Natural killer cell (primary cell): Measurements from ENCODE around the gene LEMD3. TPM values are rescaled to one million over a fixed set of nuclear protein-coding genes. Genes with fewer than 3 reads are reported as not detected.

Experiments
- ATAC-seq, 3 donors: fragments of 150-1000 bp in 2 of 3; fragments of 200-7000 bp in 1 of 3; cut with Tn5 transposase; 1 replicate in 1 of 3; 2 replicates in 2 of 3; pipeline ENCODE4 v1.10.0; 2021; ENCODE audit warnings: mild to moderate bottlenecking in 2 of 3, moderate library complexity in 2 of 3
- DNase-seq, 2 donors: peaks; one replicate each; pipeline versions ENCODE4 v3.0.0 to v3.0.0-alpha.2; 2013 to 2021; ENCODE audit warnings: mixed read lengths in 1 of 2
- H3K27ac ChIP-seq: one replicate; pipeline ENCODE4 v1.5.1; 2013; ENCODE audit warnings: mild to moderate bottlenecking, low read length
- H3K27me3 ChIP-seq: one replicate; pipeline ENCODE4 v1.6.1; 2013; ENCODE audit warnings: low read length; ENCODE audit not compliant: control insufficient read depth, insufficient read depth
- H3K36me3 ChIP-seq: one replicate; pipeline ENCODE4 v1.6.1; 2013; ENCODE audit warnings: low read length; ENCODE audit not compliant: control insufficient read depth, insufficient read depth
- H3K4me1 ChIP-seq: one replicate; pipeline ENCODE4 v1.6.1; 2013; ENCODE audit warnings: low read length; ENCODE audit not compliant: control insufficient read depth, insufficient read depth
- H3K4me3 ChIP-seq: one replicate; pipeline ENCODE4 v1.5.1; 2013; ENCODE audit warnings: low read length
- H3K9me3 ChIP-seq: one replicate; pipeline ENCODE4 v1.6.1; 2013; ENCODE audit warnings: low read length; ENCODE audit not compliant: control insufficient read depth, insufficient read depth
- H3K27ac Mint-ChIP-seq, 2 donors: one replicate each; pipeline ENCODE4 v1.8.0; 2022; ENCODE audit warnings: mild to moderate bottlenecking in 2 of 2, mixed read lengths in 2 of 2, moderate library complexity in 1 of 2
- H3K27me3 Mint-ChIP-seq, 2 donors: one replicate each; pipeline ENCODE4 v1.8.0; 2022; ENCODE audit warnings: low read depth in 2 of 2, mixed read lengths in 2 of 2
- H3K36me3 Mint-ChIP-seq: one replicate; pipeline ENCODE4 v1.8.0; 2022; ENCODE audit warnings: mixed read lengths
- H3K4me1 Mint-ChIP-seq, 2 donors: one replicate each; pipeline ENCODE4 v1.8.0; 2022; ENCODE audit warnings: mixed read lengths in 2 of 2
- H3K4me3 Mint-ChIP-seq: one replicate; pipeline ENCODE4 v1.8.0; 2022; ENCODE audit warnings: mild to moderate bottlenecking, moderate library complexity, mixed read lengths
- H3K9me3 Mint-ChIP-seq, 2 donors: one replicate each; pipeline ENCODE4 v1.8.0; 2022; ENCODE audit warnings: mixed read lengths in 2 of 2
- CTCF ChIP-seq: fragments of 200-600 bp; IDR thresholded peaks from one replicate; pipeline ENCODE4 v1.8.0; 2022; ENCODE audit warnings: antibody characterized with exemption
- WGBS: methylation state at CpG from one replicate; pipeline ENCODE4 v1.1.7; 2013; ENCODE audit warnings: missing lambda C conversion rate; ENCODE audit not compliant: insufficient coverage; 5-methylcytosine and 5-hydroxymethylcytosine counted together
- intact Hi-C: fragments of 100-400 bp; cut with micrococcal nuclease; formaldehyde crosslinking; loops from one replicate; pipeline ENCODE4 v1.14.2; 2022
- total RNA-seq, 4 donors: library from RNA; stranded (reverse); fragments of 120-200 nt in 1 of 4; gene quantifications; one replicate each; pipeline versions ENCODE4 v1.2.3 to v1.2.4, GENCODE V29; 2013 to 2022

Gene LEMD3
- total RNA-seq, 3 donors from 2014 or later (not counting 1 experiment from before 2014, with no cell fraction given): 67.3 to 76.2 (median 71.1) TPM

- Mint-ChIP-seq H3K9me3 (no peaks in the 10 kb centered on the region), H3K27ac (peak overlapping the region in 1 of 2 donors; percentile 41), H3K27me3 (peaks cover 23 to 26% of the 10 kb centered on the region in 2 donors), H3K4me3 (no peak overlapping the region), H3K36me3 (no peaks in the 10 kb centered on the region), H3K4me1 (peaks cover 9 to 10% of the 10 kb centered on the region in 2 donors)
- intact Hi-C loops: no loop called here
- ATAC-seq (no peak), DNase-seq (no peak)
- no peak for TF ChIP-seq CTCF
- WGBS: 69% methylated on average over 3 of the region's 3 CpGs
- Histone ChIP-seq H3K36me3 (no peaks in the 10 kb centered on the region), H3K4me1 (peaks cover 9% of the 10 kb centered on the region), H3K27me3 (no peaks in the 10 kb centered on the region), H3K9me3 (no peaks in the 10 kb centered on the region), H3K27ac (peak overlapping the region; percentile 8), H3K4me3 (no peak overlapping the region)
Measured at GRCh38 chr12:65155784-65156183, 13.6 kb upstream of the LEMD3 start.

DNA sequence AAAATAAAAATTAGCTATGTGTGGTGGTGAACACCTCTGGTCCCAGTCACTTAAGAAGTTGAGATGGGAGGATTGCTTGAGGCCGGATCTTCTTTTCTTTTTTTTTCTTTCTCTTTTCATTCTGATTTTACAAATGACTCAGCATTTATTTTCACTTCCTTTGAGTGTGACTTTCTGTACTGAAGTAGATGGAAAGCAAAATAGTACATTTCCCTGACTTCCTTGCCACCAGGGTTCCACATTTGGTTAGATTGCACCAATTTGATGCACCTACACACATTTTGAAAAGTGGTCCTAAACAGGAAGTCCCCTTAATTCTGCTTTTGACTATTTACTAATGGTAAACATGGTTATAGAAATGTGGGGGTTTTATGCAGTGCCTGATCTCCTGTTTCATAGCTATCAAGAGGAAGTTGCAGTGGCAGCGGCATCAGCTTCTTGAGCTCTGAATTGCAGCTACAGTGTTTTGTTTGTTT is 13.0 kb upstream of the LEMD3 start:
- H3K4me3 ChIP-seq: no peak overlapping the region
- peaks cover 9% of the 10 kb centered on the region for H3K4me1 ChIP-seq
- H3K9me3 ChIP-seq: no peaks in the 10 kb centered on the region
- H3K27me3 Mint-ChIP-seq: peaks cover 22 to 24% of the 10 kb centered on the region in 2 donors
- peak in 1 of 2 donors; percentile 29 for DNase-seq
- TF ChIP-seq CTCF: no peak
- peak overlapping the region; percentile 8 for H3K27ac ChIP-seq
- no peaks in the 10 kb centered on the region for H3K36me3 ChIP-seq
- WGBS: 5% methylated on average over 1 of the region's 2 CpGs
- peak overlapping the region; percentile 2 for H3K4me3 Mint-ChIP-seq
- H3K27me3 ChIP-seq: no peaks in the 10 kb centered on the region
- H3K36me3 Mint-ChIP-seq: no peaks in the 10 kb centered on the region
- no peaks in the 10 kb centered on the region for H3K9me3 Mint-ChIP-seq
- H3K27ac Mint-ChIP-seq: peak overlapping the region; percentile 41 to 52
- H3K4me1 Mint-ChIP-seq: peaks cover 9 to 10% of the 10 kb centered on the region in 2 donors
- intact Hi-C loops: no loop called here
- ATAC-seq: peak; percentile 57 to 81 (median 67)

DNA sequence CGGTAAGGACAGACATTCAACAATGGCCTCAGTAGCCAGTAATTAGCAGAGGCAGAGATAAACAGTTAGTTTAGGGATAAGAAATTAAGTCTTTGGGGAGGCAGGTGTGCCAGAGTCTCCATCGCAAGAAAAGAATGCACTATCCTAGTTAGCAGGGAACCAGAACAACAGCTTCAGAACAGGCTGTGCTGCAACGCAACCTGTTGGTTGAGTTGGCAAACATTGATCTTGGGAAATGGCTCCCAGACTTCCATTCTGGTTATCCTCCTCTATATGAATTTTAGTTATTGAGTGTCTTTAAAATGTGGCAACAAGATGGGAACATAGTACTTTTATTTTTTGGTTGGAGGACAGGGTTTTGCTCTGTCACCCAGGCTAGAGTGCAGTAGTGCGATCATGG is 12.3 kb upstream of the LEMD3 start:
- Mint-ChIP-seq H3K27me3 (peaks cover 18 to 19% of the 10 kb centered on the region in 2 donors), H3K4me1 (peaks cover 9 to 10% of the 10 kb centered on the region in 2 donors), H3K36me3 (no peaks in the 10 kb centered on the region), H3K9me3 (no peaks in the 10 kb centered on the region), H3K27ac (peak overlapping the region in 1 of 2 donors; percentile 41), H3K4me3 (no peak overlapping the region)
- Histone ChIP-seq H3K4me3 (no peak overlapping the region), H3K4me1 (peaks cover 9% of the 10 kb centered on the region), H3K27ac (no peak overlapping the region), H3K36me3 (no peaks in the 10 kb centered on the region), H3K9me3 (no peaks in the 10 kb centered on the region), H3K27me3 (no peaks in the 10 kb centered on the region)
- ATAC-seq (no peak), DNase-seq (no peak)
- 85% methylated on average over 3 of the region's 4 CpGs for WGBS
- TF ChIP-seq CTCF: no peak
- intact Hi-C loops: no loop called here

- no peak overlapping the region for H3K4me3 Mint-ChIP-seq
- intact Hi-C loops: loop anchor here (10.0 kb wide), 1 partner anchor 758 kb away; the partner anchor contains the start of gene XPOT
Measured at GRCh38 chr12:65162609-65163008, 6.8 kb upstream of the LEMD3 start.

More at GRCh38 chr12:65162609-65163008, 6.8 kb upstream of the LEMD3 start:
- H3K27ac Mint-ChIP-seq: no peak overlapping the region
- Histone ChIP-seq H3K36me3 (no peaks in the 10 kb centered on the region), H3K4me1 (no peaks in the 10 kb centered on the region), H3K27me3 (peaks cover 2% of the 10 kb centered on the region), H3K4me3 (no peak overlapping the region), H3K9me3 (no peaks in the 10 kb centered on the region), H3K27ac (no peak overlapping the region)
- no peak for ATAC-seq
- H3K4me1 Mint-ChIP-seq: no peaks in the 10 kb centered on the region
- H3K36me3 Mint-ChIP-seq: no peaks in the 10 kb centered on the region
- TF ChIP-seq CTCF: no peak
- no peak for DNase-seq
- no CpG with 5 or more reads among the region's 1 CpG for WGBS
- H3K27me3 Mint-ChIP-seq: peaks cover 23 to 37% of the 10 kb centered on the region in 2 donors
- no peaks in the 10 kb centered on the region for H3K9me3 Mint-ChIP-seq
